Retina (tissue), 1 donor: ENCODE results near the gene CANT1.

Source experiments
- DNase-seq: peaks from one replicate; pipeline ENCODE4 v3.0.0-alpha.2; 2016

The CANT1 gene

GRCh38 chr17:78993981-78994671 is 15.4 kb downstream of the CANT1 start:
- no peak for DNase-seq

GRCh38 chr17:78993241-78993956 is 16.2 kb downstream of the CANT1 start:
- DNase-seq = peak; percentile 65

DNA sequence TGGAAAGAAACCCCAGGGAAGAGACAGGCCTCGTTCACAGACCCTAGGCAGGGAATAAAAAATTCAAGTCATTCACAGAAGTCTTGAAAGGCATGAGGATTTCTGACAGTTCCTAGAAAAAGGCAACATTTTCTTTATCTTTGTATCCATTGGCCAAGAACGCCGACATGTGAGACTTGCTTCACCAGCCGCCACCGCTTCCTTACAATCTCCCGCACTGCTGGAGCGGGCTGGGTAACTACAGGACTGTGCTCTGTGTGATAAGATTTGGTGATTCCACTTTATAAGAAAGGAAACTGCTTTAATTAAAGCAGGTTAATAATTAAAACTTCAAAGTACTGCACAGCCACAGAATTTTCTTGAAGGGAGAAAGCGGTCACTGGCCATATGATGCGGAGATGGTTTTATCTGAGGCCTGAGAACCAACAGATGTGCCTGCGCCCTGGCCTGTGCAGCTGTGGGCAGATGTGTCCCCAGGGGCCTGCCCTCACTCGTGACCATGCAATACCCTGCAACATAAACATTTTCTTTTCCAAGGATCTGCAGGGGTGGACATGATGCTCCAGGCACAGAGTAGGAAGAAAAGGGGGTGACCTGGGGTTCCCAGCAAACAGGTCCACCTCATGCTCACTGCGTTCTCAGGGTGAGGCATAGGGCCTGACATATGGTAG is 16.9 kb downstream of the CANT1 start:
- no peak for DNase-seq

DNA sequence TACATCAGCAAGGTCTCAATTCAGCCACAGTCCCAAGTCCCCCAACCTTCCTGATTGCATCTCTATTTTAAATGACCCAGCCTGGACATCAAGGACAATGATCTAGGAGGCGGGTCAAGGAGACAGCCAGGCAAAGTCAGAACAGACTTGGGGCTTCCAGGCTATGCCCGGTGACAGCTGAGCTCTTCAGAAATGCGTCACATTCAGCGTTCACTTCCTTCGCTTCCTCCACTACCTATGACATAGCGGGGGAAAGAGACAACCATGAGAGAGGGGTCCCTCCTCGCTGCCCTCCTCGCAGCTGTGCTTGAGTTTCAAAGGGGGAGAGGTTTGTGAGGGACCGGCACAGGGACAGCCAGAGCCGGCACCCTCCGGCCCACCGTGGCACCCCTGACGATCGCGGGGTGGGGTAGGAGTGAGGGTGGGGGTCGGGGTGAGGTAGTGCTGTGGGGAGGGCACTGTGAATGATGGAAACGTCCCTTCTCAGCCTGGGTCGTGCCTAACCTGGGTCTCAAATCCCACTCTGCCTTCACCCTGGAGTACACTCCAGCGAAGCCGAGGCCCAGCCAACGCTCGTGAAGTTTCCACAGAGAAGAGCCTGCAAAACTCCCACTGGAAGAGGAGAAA is 17.5 kb downstream of the CANT1 start:
- DNase-seq = no peak

GRCh38 chr17:78991017-78991738 is 18.4 kb downstream of the CANT1 start:
- no peak for DNase-seq

DNA sequence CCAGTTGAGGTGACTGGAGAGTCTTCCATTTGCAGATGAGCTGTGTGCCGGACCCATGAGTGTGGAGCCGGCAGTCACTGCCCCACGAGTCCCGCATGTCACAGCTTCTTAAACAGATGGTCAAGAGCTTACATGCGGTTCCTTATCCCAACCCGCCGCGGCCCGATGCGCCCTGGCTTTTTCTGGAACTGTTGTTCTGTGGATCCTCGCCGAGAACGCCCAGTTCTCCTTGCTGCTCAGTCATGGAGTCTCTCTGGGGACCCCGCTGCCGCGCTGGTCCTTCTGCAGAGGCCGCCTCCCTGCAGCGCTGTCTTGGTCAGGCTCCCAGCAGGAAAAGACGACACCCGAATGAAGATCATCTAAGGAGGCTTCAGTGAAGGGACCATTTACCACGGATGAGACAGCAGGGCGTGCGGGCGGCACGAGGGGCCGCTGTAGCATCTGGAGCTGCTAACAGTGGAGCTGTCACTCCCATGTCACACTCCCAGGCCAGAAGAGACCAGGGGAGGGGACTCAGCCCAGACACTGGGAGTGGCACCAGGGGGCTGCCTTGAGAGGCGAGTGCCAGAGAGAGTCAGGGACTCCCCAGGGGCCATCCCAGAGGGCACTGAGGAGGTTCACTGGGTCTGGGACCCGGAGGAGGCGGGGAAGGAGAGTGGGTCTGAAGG is 19.1 kb downstream of the CANT1 start:
- DNase-seq = no peak

- DNase-seq = no peak
Observed at GRCh38 chr17:78988152-78988551, 21.4 kb downstream of the CANT1 start.

DNA sequence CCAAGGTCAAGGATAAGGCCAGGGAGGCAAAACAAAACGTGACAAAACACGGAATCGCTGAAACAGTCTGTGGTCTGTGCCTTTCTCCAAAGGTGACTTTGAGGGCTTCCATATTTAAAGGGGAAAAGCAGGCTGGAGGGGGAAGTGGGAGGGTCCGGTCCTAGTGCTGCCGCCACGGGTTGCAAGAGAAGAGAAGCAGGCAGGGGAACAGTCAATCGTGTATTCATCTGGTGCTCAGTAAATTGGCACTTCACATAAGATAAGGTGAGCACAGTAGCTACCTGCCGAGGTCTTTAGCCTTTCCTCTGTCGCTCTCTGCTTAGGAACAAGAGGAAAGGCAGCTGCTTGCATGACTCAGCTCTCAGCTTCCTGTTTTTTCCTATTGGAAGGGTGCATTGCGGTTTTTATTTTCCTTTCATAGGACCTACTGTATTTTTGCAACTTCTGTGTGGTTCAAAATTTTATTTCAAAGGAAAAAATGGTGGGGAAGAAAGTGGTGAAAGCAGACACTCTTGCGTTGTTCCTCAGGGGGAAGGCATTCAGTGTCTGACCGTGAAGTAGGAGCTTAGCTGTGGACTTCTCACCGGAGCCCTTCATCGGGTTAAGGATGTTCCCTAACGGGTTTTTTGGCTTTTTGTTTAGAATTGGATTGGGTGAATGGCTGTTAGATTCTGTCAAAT is 22.8 kb downstream of the CANT1 start:
- peak; percentile 18 for DNase-seq

GRCh38 chr17:78986048-78986648 is 23.4 kb downstream of the CANT1 start:
- no peak for DNase-seq

- no peak for DNase-seq
Observed at GRCh38 chr17:78985395-78985794, 24.2 kb downstream of the CANT1 start.

- DNase-seq = peak; percentile 35
Observed at GRCh38 chr17:78981010-78981888, 28.3 kb downstream of the CANT1 start.

GRCh38 chr17:78980624-78980972 is 29.0 kb downstream of the CANT1 start:
- no peak for DNase-seq

DNA sequence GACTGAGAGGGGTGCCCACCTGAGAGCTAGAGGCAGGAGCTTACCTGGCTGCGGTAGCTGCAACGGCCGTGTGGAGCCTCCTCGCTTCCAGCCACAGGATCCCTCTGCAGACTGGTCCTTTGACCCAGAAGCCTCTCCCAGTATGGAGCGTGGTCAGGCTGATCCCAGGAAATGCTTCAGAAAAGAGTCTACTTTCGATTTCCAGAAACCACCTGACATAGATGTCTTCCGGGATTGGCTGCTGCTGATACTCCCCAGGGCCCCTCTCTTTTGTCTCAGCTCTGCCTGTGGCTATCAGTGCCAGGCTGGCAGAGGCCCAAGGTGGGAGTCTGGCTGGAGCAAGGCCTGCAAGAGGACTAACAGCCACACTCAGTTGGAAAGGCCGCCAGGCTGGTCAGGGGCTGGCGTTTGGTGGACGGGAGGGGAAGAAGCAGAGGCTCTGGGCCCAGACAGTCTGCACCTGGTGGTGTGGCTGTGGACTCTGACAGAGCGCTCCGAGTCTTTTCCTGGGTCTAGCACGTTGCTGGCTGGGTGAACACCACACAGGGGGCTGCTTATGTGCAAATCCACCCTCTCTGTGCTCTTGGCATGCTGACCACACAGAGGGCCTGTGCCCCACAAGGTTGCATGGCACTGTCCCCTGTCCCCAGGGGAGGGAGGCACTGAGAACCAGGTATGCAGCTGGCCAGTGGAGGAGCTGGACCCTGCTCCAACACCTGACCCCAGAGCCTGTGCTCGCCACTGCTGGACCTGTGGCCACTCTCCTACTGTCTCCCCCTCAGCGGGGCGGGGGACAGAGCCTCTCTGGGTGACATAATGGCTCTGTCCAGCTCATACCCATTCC is 29.6 kb downstream of the CANT1 start, which contains the start of gene LGALS3BP:
Gene LGALS3BP, minus strand, starts transcription at position 144 of the 844 bp plus-strand sequence. CDS start 2,732 bp downstream, outside the sequence.
- DNase-seq = peak; percentile 88

- no peak for DNase-seq
Observed at GRCh38 chr17:78977997-78978973, 31.3 kb downstream of the CANT1 start.

DNA sequence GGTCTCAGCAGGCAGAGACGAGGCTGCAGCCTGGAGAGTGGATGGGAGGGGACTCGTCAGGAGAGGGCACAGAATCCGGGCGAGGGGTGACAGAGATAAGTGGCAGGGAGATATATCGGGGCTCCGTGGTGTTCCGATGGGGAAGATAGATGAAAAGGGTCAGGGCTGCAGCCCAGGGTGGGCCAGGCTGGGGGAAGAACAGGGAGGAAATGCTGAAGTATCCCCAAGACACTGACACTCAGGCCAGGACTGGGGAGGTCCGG is 32.0 kb downstream of the CANT1 start:
- no peak for DNase-seq

DNA sequence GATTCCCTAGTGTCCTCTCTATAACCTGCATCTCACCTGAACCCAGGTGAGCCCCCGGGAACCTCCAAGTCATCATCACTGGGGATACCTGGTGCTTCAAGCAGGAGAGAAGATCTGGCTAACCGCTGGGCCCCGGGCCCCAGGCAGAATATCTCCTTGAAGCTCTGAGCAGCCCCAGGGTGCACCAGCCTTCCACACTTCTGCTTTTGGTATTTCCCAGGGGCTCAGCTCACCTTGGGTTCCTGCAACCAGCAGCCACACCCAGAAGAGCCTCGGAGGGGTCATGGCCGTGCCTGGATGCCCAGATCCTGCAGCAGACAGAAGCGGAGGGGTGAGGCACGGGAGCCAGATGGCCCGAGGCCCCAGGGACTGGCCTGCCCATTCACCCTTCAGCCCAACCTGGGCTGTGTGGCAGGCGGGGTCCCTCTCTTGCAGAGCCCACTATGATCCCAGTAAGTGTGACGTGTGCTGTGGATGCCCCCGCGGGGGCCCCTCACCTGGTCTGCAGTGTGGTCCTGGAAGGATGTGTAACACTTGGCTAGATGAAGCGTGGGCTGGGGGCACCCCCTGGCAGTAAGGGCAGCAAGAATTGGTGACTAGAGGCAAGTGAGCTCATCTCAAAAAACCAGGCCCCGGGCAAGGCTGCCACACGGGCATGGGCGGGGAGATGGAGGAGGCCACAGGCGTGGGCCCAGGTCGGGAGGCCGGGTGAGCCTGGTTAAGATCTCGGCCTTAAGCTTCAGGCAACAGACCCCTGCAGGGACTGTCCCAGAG is 32.5 kb downstream of the CANT1 start:
- no peak for DNase-seq
